Gastrocnemius medialis (tissue), 4 donors: ENCODE measurements around the gene ZNF57.

ENCODE experiments used
- POLR2A ChIP-seq, 2 donors: fragments of 450-650 bp; IDR thresholded peaks; one replicate each; pipeline ENCODE4 v1.6.1; 2017; ENCODE audit warnings: antibody characterized with exemption in 2 of 2, mild to moderate bottlenecking in 2 of 2, moderate library complexity in 2 of 2
- TF ChIP-seq, protein P1 (sequence below), 5 experiments: fragments of 450-650 bp in 3 of 5; fragments of 200-600 bp in 2 of 5; sonication (generic) in 2 of 5; IDR thresholded peaks in 4 of 5; conservative IDR thresholded peaks in 1 of 5; 1 replicate in 4 of 5; 2 replicates in 1 of 5; pipeline ENCODE4 v1.5.1; 2016 to 2019; ENCODE audit warnings: antibody characterized with exemption in 5 of 5, mild to moderate bottlenecking in 3 of 5, moderate library complexity in 3 of 5

GRCh38 chr19:2950286-2951124 is 49.8 kb downstream of the ZNF57 start:
- TF ChIP-seq, protein P1, sequence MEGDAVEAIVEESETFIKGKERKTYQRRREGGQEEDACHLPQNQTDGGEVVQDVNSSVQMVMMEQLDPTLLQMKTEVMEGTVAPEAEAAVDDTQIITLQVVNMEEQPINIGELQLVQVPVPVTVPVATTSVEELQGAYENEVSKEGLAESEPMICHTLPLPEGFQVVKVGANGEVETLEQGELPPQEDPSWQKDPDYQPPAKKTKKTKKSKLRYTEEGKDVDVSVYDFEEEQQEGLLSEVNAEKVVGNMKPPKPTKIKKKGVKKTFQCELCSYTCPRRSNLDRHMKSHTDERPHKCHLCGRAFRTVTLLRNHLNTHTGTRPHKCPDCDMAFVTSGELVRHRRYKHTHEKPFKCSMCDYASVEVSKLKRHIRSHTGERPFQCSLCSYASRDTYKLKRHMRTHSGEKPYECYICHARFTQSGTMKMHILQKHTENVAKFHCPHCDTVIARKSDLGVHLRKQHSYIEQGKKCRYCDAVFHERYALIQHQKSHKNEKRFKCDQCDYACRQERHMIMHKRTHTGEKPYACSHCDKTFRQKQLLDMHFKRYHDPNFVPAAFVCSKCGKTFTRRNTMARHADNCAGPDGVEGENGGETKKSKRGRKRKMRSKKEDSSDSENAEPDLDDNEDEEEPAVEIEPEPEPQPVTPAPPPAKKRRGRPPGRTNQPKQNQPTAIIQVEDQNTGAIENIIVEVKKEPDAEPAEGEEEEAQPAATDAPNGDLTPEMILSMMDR (IDR thresholded peaks at IDR 0.05 in 4 of 5, conservative IDR thresholded peaks at IDR 0.05 in 1 of 5), result no peak
- peak; percentile 85 to 90 for TF ChIP-seq POLR2A (IDR thresholded peaks at IDR 0.05)
